ENCODE measurements around the gene HOXC9. TPM values are rescaled to one million over a fixed set of nuclear protein-coding genes. Genes with fewer than 3 reads are reported as not detected.

HOXC9 gene
- total and polyA plus RNA-seq, 9 of the 15 experiments (the other 6 are each of a cell fraction or from before 2014, with no cell fraction given): 1.1 to 10.5 (median 9.3) TPM

DNA sequence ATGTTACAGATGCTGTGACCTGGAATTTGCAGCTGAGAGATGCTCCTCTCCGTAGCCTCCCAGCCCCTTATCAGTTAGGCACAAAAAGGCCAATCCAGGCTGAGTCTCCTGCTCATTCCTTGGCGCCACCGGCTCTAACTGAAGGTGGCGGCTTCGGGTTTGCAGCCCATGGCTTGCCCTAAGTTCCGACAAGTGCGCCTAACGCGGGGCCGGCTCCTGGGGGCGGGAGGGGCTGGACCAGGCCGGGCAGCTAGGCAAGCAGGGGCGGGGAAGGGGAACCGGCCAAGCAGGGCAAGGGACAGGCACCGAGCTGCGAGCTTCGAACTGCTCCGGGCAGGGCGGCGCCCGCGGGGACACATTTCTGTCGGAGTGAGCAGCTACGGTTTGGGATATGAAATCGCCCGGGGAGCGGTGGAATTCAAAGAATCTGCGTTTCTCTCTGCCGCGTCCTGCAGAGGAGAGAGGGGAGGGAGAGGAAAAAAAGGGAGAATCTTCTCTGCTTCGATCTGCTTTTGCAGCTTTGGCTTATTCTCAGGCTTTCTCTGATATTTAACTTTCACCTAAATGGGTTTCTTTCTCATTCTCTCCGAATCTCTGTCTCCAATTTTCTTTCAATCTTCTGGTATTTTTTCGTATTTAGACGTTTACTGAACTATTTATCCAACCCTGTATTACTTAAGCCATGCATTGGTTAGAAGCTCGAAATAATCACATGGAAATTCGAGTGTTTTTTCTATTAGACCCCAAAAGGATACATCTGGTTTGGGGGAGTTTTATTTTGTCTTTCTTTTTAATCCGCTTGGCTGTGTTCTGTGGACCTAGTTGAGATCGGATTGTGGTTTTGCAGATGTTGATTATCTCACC lies 46.9 kb upstream of the HOXC9 start:
- Histone ChIP-seq H2AFZ (ENCODE audit: low read depth, low read length) (no peak overlapping the region), H4K20me1 (replicated peaks; ENCODE audit: control insufficient read depth, insufficient read depth, low read length) (peaks cover 13% of the 10 kb centered on the region), H3K9ac (ENCODE audit: insufficient read depth in 1 of 2, low read depth in 2 of 2, low read length in 2 of 2) (no peak overlapping the region), H3K79me2 (ENCODE audit: control insufficient read depth, insufficient read depth, low read length) (no peaks in the 10 kb centered on the region), H3K36me3 (ENCODE audit: control insufficient read depth, insufficient read depth, low read length) (no peaks in the 10 kb centered on the region), H3K27ac (ENCODE audit: extremely low read depth, low read depth, low read length) (no peak overlapping the region), H3K4me2 (ENCODE audit: insufficient read depth, low read length) (no peak overlapping the region), H3K9me3 (replicated peaks; ENCODE audit: control insufficient read depth, insufficient read depth, low read depth, low read length) (no peaks in the 10 kb centered on the region), H3K9me1 (ENCODE audit: control insufficient read depth, insufficient read depth, low read length) (no peaks in the 10 kb centered on the region), H3K4me3 (no peak overlapping the region), H3K27me3 (ENCODE audit: control insufficient read depth in 2 of 2, insufficient read depth in 2 of 2, low read length in 2 of 2) (peaks cover 60 to 76% of the 10 kb centered on the region in 2 experiments), H3K4me1 (replicated peaks in 1 of 2; ENCODE audit: control insufficient read depth in 2 of 2, insufficient read depth in 2 of 2, low read length in 2 of 2) (peaks cover 12 to 45% of the 10 kb centered on the region in 2 experiments; a peak in 4 of 5 replicates)
- ChIA-PET CTCF (ENCODE audit: low intra/inter-chr PET ratio) (no interaction called here), POLR2A (interaction anchor here (0.7 to 1.5 kb wide), 8 partner anchors 10 to 183 kb away, joined by 3 to 6 read pairs (median 3); partner anchors contain the start of gene HOXC13)
- BruUV-seq (replicated peaks): no TSS peak
- intact Hi-C loops (cut with micrococcal nuclease): loop anchor here (1.0 kb wide), 1 partner anchor 186 kb away; no protein-coding TSS in a partner anchor
- no peak for DNase-seq (ENCODE audit: extremely low read depth in 1 of 4, low spot score in 3 of 4)
- ATAC-seq: no peak
- in situ Hi-C loops (cut with MboI): no loop called here
- FAIRE-seq: no peak
- 10% methylated on average over 29 of the region's 38 CpGs for WGBS (ENCODE audit: insufficient coverage, low coverage, missing lambda C conversion rate)
- TF ChIP-seq TCF7L2 (IDR thresholded peaks at IDR 0.05; ENCODE audit: low read depth, low read length): no peak
- peak; percentile 65 for TF ChIP-seq CBX8 (IDR thresholded peaks at IDR 0.05; ENCODE audit: borderline replicate concordance, extremely low read depth, low read depth, low read length, poor library complexity, severe bottlenecking)
